ENCODE results near the gene ADM.
A peak's percentile ranks its signal among the peaks of the same experiment; 100 is the strongest.
"Not testable (repeated sequence)": the region's sequence is repeated elsewhere in the genome, so short reads cannot be mapped to it uniquely, and the experiment has no call there.

ADM gene, protein sequence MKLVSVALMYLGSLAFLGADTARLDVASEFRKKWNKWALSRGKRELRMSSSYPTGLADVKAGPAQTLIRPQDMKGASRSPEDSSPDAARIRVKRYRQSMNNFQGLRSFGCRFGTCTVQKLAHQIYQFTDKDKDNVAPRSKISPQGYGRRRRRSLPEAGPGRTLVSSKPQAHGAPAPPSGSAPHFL

DNA sequence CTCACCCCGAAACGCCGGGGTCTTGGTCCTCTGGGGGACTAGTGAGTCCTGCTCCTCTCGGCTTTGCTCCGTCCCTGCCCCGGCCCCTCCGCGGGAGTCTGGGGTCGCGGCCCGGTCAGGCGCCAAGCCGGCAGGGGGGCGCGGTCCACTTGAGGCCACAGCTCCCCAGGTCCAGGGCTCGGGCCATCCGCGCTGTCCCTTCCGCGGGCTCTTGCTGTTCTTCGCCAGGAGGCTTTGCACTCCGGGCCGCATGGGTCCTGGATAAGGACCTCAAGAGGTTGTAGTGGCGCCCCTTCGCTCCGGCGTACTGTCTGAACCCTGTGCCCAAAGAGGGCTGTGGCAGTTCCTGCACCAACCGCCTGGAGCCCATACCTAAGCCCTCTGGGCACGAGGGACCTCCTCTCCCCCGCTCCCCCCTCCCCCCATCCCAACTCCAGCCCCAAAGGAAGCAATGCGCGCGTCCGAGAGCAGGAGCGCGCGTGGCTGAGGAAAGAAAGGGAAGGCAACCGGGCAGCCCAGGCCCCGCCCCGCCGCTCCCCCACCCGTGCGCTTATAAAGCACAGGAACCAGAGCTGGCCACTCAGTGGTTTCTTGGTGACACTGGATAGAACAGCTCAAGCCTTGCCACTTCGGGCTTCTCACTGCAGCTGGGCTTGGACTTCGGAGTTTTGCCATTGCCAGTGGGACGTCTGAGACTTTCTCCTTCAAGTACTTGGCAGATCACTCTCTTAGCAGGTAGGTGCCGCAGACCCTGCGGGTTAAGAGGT, at the start of gene ADM:
TSS of gene ADM (plus strand) at position 579 of the 767 bp plus-strand sequence. CDS start 628 bp downstream, outside the sequence.
- DNase-seq (ENCODE audit: low spot score): peak; percentile 95

DNA sequence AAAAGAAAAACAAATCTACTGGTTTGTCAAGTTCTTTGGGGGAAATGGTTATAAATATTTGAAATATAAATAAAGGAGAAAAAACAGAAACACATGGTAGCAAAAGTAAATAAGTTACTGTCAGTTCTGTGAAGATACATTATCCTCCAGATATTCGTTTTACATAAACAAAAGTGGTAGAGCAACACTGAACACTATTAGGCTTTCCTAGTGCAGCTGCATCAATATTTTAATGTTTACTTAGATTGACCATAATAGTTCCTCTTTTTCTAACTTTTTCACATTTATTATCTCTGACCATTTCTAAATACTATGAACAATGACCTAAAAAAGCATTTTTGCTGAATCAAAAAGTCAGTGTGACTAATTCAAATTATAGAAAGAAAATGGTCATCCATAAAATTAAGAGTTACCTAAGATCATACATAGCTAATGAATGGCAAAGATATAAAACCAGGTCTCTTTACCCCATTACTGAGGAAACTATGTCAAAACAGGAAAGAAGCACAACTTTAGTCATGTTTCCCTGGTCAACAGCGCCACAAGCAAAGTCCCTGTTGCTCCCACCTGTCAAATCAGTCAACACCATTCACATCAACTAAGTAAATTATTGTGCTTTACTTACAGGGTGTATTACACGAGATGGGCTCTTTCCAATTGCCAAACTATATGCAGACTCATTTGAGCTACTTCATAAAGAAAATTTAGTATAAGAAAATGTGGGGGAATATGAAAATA, 49.3 kb upstream of the ADM start:
- DNase-seq (ENCODE audit: low spot score): no peak

DNA sequence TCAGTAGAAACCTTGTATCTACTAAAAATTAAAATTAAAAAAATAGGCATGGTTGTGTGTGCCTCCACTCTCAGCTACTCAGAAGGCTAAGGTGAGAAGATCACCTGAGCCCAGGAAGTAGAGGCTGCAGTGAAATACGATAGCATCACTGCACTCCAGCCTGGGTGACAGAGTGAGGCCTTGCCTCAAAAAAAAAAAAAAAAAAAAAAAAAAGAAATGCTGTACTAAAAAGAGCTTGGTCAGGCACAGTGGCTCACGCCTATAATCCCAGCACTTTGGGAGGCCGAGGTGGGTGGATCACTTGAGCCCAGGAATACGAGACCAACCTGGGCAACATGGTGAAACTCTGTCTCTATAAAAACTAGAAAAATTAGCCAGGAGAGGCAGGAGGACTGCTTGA, 47.4 kb upstream of the ADM start:
- no peak for DNase-seq (ENCODE audit: low spot score)

- DNase-seq (ENCODE audit: low spot score): no peak
Observed at GRCh38 chr11:10261821-10262220, 43.1 kb upstream of the ADM start.

DNA sequence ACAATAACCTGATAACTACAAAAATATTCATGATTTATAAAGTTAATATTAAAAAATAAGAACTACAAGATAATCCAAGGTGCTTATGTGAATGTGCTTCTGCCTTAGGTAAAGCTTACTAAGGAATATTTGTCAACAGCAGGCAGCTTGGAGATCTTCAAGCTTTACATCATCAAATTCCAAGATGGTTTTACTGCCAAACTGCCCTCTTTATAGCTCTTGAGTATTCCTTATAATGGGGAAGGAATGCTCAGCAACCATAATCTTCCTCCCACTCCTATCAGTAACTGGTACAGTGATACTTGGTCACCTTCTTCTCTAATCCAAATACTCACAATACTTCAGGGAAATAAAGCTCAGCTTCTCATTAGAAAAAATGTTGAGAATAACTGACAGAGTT, 40.9 kb upstream of the ADM start:
- DNase-seq (ENCODE audit: low spot score): peak; percentile 18

GRCh38 chr11:10264716-10265115, 40.2 kb upstream of the ADM start:
- DNase-seq (ENCODE audit: low spot score): not testable (repeated sequence)

DNA sequence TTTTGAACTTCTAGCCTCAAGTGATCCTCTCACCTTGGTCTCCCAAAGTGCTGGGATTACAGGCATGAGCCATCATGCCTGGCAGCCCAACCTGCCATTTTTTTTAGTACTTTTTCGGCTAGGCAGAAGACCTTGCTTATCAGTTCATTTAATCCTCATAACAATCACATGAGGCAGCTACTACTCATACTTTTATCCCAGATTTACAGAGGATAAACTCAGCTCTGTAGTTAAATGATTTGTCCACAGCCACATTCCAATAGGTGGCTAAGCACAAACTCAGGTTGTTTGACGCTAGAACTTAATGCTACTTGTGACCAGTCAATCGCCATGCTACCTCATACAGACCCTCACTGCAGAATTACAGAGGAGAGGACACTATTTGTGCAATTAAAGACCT, 38.9 kb upstream of the ADM start:
- DNase-seq (ENCODE audit: low spot score): no peak

DNA sequence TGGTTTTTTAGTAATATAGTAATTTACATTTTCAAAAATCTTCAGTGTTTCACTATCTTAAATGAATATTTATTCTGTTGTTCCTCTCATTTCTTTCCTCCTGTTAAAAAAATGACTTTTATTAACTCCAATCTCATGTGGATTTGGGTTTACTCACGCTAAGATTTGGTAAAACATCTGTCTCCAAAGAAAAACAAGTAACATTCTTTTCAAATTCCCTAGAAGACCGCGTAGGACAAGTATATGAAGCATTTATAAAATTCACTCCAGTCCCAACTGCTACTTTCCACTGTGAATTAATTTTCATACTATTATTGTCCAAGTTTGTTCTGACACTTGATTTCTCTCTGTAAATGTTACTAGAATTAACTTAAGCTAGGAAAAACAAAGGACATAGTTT, 37.1 kb upstream of the ADM start:
- no peak for DNase-seq (ENCODE audit: low spot score)

DNA sequence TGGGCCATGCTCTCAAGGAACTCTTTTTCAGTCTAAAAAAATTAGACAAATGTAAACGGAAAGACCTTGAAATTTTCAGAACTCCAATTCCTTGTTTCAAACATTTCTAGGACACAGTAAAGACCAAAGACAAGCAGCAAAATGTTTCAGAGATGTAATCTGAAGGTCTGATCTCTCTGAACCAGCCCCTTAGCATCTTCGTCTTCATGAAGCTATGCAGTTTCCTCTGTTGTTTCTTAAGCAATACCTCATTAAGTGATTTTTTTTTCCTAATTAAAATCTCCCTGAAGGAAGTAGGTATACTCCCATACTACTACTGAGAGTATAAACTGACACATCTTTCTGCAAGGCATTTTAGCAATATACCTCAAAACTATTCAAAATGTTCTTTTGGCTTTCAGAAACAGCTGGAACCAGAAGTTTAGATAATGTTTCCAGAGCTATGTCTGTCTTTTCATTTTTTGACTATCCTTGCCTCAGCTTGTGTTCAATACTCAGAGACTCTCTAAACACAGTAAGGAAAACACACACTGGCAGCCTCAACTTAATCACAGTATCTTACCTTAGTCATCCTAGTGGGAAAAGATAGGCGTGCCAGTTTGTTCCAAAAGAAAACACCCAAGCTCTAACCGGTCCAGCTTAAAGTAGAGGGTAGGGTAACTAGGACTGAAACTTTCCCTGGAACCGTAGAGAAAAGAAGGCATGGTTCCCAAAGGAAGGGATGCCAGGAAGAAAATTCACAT, 36.0 kb upstream of the ADM start:
- DNase-seq (ENCODE audit: low spot score): no peak

- no peak for DNase-seq (ENCODE audit: low spot score)
Observed at GRCh38 chr11:10272132-10272531, 32.7 kb upstream of the ADM start.

- no peak for DNase-seq (ENCODE audit: low spot score)
Observed at GRCh38 chr11:10273738-10274137, 31.1 kb upstream of the ADM start.

DNA sequence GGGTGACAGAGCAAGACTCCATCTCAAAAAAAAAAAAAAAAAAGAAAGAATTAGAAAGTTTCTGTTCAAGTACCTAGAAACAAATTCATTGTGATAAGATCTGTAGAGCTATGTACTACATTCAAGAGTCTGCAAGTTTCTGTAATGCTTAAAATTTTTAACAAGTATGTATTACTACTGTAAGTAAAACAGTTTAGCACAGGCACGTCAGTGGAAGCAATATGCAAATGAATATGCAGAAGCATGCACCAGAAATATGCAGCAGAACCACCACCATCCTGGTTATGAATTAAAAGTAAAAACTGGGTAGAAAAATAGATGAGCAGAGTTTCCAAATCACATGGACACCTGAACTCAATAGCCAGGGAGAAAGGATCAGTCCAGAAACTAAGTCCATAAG, 30.1 kb upstream of the ADM start:
- DNase-seq (ENCODE audit: low spot score): no peak

- no peak for DNase-seq (ENCODE audit: low spot score)
Observed at GRCh38 chr11:10275714-10276113, 29.2 kb upstream of the ADM start.

GRCh38 chr11:10282117-10282516, 22.8 kb upstream of the ADM start:
- no peak for DNase-seq (ENCODE audit: low spot score)

DNA sequence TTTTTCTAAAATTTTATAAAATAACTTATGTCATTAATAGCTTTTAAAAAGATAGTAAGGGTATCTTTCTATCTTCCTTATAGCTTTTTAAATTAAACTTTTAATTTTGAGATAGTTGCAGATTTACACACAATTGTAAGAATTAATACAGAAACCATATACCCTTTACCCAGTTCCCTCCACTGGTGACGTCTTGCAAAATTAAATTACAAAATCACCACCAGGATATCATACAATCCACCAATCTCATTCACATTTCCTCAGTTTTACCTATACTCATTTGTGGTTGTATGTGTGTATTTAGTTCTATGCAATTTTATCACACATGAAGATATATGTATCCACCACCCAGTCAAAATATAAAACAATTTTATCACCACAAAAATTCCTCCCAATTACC, 20.9 kb upstream of the ADM start:
- DNase-seq (ENCODE audit: low spot score): no peak

- no peak for DNase-seq (ENCODE audit: low spot score)
Observed at GRCh38 chr11:10285148-10285802, 19.6 kb upstream of the ADM start.

GRCh38 chr11:10287140-10287539, 17.7 kb upstream of the ADM start:
- DNase-seq (ENCODE audit: low spot score): no peak

- no peak for DNase-seq (ENCODE audit: low spot score)
Observed at GRCh38 chr11:10287766-10288715, 16.8 kb upstream of the ADM start.

GRCh38 chr11:10288881-10289764, 15.8 kb upstream of the ADM start:
- DNase-seq (ENCODE audit: low spot score): no peak

Measured in AG08396 (cell line).